ENCODE results near the gene ANO3.

ANO3 gene

DNA sequence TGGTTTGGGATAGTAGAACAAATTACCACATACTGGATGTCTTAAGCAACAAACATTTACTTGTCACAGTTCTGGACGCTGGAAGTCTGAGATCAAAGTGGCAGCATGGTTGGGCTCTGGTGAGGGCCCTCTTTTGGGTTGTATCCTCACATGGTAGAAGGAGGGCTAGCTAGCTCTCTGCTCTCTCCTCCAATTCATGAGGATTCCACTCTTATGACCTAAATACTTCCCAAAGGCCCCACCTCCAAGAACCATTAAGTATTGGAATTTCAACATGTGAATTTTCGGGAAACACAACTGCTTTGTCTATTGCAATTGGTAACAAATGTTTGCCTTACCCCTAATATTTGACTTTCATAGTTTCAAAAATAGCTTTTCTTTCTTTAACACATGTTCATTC is 187.5 kb downstream of the ANO3 start:
- no peak for DNase-seq
- Histone ChIP-seq H3K27me3 (no peaks in the 10 kb centered on the region), H3K36me3 (no peaks in the 10 kb centered on the region), H3K27ac (no peak overlapping the region), H3K4me1 (no peaks in the 10 kb centered on the region), H3K9me3 (no peaks in the 10 kb centered on the region), H3K4me3 (no peak overlapping the region)
- intact Hi-C loops (cut with DNase I; ENCODE audit: low total_unique reads) = no loop called here
- TF ChIP-seq, protein P1, sequence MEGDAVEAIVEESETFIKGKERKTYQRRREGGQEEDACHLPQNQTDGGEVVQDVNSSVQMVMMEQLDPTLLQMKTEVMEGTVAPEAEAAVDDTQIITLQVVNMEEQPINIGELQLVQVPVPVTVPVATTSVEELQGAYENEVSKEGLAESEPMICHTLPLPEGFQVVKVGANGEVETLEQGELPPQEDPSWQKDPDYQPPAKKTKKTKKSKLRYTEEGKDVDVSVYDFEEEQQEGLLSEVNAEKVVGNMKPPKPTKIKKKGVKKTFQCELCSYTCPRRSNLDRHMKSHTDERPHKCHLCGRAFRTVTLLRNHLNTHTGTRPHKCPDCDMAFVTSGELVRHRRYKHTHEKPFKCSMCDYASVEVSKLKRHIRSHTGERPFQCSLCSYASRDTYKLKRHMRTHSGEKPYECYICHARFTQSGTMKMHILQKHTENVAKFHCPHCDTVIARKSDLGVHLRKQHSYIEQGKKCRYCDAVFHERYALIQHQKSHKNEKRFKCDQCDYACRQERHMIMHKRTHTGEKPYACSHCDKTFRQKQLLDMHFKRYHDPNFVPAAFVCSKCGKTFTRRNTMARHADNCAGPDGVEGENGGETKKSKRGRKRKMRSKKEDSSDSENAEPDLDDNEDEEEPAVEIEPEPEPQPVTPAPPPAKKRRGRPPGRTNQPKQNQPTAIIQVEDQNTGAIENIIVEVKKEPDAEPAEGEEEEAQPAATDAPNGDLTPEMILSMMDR (IDR thresholded peaks at IDR 0.05) = no peak

DNA sequence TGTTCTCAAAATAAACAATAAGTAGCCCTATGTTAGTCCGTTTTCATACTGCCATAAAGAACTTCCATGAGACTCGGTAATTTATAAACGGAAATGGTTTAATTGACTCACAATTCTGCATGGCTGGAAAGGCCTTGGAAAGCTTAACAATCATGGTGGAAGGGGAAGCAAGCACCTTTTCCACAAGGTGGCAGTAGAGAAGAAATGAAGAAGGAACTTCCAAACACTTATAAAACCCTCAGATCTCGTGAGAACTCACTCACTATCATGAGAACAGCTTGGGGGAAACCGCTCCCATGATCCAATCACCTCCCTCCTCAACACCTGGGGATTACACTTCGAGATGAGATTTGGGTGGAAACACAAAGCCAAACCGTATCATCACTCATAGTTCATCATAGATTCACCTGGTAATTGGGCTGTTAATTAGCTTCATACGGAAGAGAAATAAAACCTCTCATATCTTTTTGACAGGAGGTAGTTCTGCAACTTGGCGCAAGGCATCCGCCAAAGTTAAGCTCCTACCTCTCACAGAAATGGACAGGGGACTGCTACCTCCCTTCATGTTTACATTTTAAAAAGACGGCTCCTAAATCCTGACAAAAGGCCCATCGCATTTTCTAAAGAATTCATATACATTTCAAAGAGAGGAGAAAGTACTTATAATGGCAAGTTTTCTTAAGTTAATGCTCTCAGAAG is 191.1 kb downstream of the ANO3 start:
- TF ChIP-seq, protein P1 (IDR thresholded peaks at IDR 0.05) = no peak
- intact Hi-C loops (cut with DNase I; ENCODE audit: low total_unique reads) = no loop called here
- Histone ChIP-seq H3K4me3 (no peak overlapping the region), H3K36me3 (no peaks in the 10 kb centered on the region), H3K27ac (no peak overlapping the region), H3K27me3 (no peaks in the 10 kb centered on the region), H3K9me3 (no peaks in the 10 kb centered on the region), H3K4me1 (no peaks in the 10 kb centered on the region)
- DNase-seq = no peak

DNA sequence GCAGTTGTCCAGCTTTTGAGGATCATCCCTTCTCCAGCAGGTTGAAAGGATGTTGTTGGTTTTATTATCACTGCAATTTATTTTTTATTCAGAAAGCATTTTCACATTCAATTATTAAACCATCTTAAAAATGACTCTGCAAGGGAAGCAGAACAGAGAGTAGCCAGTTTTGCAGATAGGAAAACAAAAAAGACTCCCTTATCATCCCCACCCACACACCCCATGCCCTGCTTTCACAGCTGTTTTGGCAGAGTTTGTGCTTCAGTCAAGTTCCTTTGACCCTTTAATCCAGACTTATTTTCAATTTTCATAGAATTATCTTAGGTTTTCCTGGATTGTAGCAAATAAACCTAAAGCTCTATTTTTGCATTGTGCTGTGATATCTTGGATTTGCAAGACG is 195.8 kb downstream of the ANO3 start:
- TF ChIP-seq, protein P1 (IDR thresholded peaks at IDR 0.05) = no peak
- H3K4me1 ChIP-seq = no peaks in the 10 kb centered on the region
- H3K9me3 ChIP-seq = no peaks in the 10 kb centered on the region
- intact Hi-C loops (cut with DNase I; ENCODE audit: low total_unique reads) = no loop called here
- no peaks in the 10 kb centered on the region for H3K27me3 ChIP-seq
- no peaks in the 10 kb centered on the region for H3K36me3 ChIP-seq
- H3K27ac ChIP-seq = no peak overlapping the region
- DNase-seq = no peak
- H3K4me3 ChIP-seq = no peak overlapping the region

DNA sequence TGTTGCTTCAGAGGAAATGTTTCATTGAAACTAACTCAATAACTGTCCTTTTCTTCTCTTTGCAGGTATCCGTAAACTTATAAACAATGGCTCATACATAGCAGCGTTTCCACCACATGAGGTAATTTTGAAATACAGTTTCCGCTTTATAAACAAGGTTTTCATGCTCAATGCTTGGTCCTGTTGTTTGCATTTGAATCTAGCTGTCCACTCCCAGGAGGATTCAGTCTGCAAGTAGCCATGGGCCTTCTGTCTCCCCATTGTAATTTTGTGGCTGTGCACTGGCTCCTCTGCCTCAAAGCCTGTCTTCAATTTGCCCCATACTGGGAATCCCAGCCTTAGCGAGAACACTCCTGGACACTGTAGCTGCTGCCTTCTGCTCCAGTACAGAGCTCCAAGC is 205.4 kb downstream of the ANO3 start:
- Histone ChIP-seq H3K36me3 (no peaks in the 10 kb centered on the region), H3K4me3 (no peak overlapping the region), H3K27me3 (no peaks in the 10 kb centered on the region), H3K9me3 (no peaks in the 10 kb centered on the region), H3K27ac (no peak overlapping the region), H3K4me1 (no peaks in the 10 kb centered on the region)
- intact Hi-C loops (cut with DNase I; ENCODE audit: low total_unique reads) = no loop called here
- no peak for DNase-seq
- TF ChIP-seq, protein P1 (IDR thresholded peaks at IDR 0.05) = no peak

DNA sequence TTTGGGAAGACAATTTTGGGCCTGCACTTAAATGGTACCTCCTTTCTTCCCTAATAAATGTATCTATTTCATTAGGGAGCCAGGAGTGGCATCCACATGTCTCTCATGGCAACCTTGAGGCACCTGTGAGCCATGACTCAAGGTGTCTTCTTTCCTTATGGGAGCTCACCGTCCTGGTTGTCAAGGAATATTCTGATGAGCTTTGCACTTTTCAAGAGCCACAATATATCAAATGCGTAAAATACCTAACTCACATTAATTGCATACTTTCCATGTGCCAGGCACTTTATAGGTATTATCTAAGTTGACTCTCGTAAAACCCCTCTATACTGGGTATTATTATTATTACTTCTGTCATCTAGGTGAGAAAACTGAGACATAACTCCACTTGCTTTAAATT is 207.6 kb downstream of the ANO3 start:
- Histone ChIP-seq H3K27ac (no peak overlapping the region), H3K4me1 (no peaks in the 10 kb centered on the region), H3K27me3 (no peaks in the 10 kb centered on the region), H3K4me3 (no peak overlapping the region), H3K36me3 (no peaks in the 10 kb centered on the region), H3K9me3 (no peaks in the 10 kb centered on the region)
- no peak for DNase-seq
- intact Hi-C loops (cut with DNase I; ENCODE audit: low total_unique reads) = no loop called here
- TF ChIP-seq, protein P1 (IDR thresholded peaks at IDR 0.05) = no peak

DNA sequence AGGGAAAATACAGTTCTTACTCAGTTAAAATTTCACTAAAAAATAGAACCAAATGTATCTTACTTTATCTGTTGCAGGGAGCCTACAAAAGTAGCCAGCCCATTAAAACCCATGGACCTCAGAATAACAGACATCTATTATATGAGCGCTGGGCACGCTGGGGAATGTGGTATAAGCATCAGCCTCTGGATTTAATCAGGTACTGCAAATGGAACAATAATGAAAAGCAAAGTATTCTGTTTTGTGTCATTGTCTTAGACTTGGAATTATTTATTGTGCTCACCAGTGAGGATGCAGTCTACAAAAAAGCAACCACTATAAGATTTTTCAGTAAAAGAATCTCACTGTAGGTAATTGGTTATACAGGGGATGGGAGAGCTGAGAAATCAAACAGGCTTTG is 209.9 kb downstream of the ANO3 start:
- H3K4me3 ChIP-seq = no peak overlapping the region
- no peaks in the 10 kb centered on the region for H3K36me3 ChIP-seq
- TF ChIP-seq, protein P1 (IDR thresholded peaks at IDR 0.05) = no peak
- H3K9me3 ChIP-seq = no peaks in the 10 kb centered on the region
- no peaks in the 10 kb centered on the region for H3K4me1 ChIP-seq
- H3K27ac ChIP-seq = no peak overlapping the region
- no peak for DNase-seq
- no peaks in the 10 kb centered on the region for H3K27me3 ChIP-seq
- intact Hi-C loops (cut with DNase I; ENCODE audit: low total_unique reads) = no loop called here

All from tibial artery (tissue), 4 donors.